HG03103 (cell line): ENCODE data around the gene CARD10.

Experiments used
- ATAC-seq: cut with Tn5 transposase; IDR thresholded peaks from one replicate; pipeline ENCODE4 v1.9.1; 2021; ENCODE audit warnings: low read depth; ENCODE audit not compliant: unreplicated experiment

Gene CARD10

DNA sequence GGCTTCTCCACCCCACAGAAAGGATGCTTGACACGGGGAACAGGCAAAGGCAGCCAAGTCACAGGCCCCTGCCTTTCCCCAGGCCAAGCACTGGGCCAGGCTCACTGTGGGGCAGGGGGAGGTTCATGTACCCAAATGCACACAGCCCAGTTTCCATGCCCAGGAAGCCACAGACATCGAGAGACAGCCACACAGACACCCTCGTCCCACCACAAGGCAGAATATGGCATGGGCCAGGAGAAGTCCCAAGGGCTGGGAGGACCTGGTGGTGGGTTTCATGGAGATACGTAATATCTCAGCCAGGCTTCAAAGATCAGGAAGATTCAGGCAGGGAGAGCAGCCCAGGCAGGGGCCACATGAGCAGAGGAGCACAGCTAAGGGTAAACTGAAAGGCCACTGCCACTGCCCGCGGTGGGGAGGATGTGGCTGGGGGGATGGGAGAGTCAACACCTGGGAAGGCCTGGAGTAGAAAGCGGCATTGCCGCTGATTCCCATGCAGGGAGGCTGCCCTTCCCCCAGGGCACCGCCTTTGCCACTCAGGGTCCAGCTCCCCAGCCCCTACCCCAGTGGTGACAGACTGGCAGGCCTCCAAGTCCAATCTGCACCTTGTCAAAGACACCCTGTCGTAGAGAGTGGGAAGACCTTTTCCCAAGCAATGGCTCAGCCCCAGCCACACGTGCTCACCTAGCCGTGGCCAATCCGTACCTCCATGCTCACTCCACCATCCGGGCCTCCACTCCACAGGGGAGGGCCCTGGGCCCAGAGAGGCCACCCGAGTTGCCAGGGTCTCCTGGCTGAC is 30.7 kb downstream of the CARD10 start:
- ATAC-seq, result no peak

DNA sequence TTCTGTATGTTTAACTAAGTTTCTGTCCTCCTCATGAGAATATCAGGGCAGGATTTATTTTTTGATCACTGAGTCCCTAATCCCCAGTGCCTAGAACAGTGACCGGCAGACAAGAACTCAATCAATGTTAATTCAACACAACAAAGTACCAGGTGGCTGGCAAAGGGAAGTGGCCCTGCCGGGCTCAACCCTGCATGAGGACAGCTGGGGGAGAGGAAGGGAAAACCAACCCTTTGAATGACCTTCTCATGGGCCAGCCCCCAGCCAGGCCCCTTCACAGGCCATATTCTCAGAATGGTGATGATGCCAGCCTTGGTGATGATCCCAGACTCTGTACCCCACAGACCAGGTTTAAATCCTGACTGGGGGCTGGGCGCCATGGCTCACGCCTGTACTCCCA is 31.6 kb downstream of the CARD10 start:
- no peak for ATAC-seq

DNA sequence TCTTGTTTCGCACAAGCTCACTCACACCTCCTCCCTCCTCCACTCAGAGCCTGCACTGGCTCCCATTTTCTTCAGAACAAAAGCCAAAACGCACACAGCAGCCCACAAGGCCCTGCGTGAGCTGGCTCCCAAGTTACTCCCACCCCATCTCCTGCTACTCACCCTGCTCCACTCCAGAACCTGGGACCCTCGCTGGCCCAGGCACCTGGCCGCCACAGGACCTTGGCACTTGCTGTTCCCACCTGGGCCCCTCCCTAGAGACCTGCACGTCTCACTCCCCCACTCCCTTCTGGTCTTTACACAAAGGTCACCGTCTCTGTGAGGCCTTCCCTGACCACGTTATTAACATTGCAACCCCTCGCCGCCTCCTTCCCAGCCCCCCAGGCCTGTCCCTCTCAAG is 32.1 kb downstream of the CARD10 start:
- ATAC-seq, result no peak

DNA sequence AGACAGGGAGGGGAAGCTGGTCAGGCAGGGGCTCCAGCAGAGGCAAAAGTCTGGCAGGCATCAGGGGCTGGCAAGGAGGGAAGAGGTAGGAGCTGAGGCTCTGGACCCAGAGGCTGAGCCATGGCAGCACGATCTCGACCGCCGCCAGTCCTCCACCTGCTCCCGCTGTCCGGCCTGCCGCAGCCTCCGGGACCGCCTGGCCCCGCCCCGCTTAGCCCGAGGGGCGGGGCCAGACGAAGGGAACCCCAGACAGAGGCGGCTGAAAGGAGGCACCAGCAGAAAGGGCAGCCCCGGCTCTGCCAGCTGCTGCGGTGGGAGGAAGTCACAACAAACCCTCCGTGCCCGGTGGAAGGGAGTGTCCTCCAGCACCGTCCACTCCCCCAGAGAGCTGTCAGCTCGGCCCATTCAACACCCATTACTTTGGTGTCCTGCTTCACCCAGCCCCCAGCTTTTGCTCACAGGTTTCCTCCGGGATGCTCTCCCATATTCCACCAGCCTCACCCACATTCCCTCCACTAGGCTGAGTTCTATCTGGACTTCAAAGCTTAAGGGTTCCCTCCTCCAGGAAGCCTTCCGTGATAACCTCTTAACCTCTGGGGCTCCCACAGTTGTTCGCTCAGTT is 32.9 kb downstream of the CARD10 start, which contains the start of gene MFNG:
MFNG (minus strand) TSS at position 161 of the 622 bp plus-strand sequence. CDS start 207 bp downstream, outside the sequence.
- no peak for ATAC-seq

DNA sequence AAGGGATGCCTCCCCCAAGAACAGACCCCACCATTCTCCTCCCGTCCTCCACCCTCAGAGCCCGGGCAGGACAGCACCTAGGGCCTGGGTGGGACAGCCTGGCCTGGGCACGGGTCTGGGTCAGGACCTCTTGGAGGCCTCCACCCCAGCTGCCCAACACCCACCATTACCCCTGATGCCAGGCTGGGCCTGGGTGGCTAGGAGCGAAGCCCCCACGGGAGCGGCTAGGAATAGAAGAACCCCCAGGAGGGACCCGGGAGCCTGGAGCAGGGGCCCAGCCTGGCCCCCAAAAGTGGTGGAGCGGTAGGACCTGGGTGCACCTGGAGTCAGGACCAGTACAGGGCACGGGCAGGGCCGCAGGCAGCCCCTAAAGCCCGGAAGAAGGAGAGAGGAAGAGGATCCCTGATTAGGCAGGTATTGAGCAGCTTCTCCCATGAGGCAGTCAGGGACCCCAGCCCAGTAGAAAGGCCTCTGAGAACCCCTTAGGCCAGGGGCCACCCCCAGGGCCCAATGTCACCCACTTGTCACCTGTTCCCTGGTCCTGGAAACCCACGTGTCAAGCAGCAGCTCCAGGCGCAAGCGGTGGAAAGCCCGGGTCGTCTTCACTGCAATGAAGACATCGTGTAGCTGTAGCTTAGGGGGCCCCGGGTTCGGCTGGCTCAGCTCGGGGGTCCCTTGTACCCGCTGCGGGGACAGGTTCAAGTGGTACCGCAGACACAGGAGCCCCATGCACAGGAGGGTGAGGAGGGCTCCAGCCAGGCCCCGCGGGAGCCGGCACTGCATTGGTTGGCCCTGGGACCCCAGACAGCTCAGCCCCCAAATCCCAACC is 33.6 kb downstream of the CARD10 start:
- no peak for ATAC-seq

DNA sequence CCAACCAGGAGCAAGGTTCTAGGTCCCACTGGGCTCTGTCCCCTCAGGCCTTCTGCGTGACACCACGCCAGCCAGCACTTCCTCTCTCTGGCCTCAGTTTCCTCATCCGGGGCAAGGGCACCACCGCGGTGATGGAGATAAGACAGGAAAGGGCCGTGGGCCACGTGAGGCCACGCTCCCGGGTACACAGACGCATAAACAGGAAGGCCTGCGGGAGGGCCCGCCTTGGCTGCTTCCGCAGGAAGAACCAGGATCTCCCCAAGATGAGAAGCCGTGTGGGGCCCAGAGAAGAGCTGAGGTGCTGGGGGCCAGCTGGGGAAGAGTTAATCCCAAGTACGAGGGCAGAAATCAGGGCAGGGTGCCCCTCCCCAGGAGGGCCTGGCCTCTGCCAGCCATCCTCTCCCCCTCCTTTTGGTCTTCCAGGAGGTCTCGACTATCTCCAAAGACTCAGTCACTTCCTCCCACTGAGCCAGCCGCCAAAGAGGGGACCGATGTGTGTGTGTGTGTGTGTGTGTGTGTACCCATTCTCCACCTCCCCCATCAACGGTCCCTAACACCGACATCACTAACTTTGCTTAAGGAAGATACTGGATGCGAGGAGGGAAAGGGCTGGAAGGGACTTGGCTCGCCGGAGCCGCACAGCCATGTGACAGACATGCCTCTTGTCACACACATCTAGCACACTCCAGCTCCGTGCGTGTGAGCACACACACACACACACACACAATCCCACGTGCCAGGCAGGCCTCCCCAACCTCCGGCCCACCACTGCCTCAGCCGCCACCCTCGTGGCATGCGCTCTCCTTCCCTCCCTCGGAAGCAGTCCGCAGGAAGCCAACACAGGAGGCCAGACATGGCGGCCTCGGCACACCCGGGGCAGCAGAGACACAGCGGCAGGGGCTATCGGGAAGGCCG is 34.5 kb downstream of the CARD10 start:
- no peak for ATAC-seq

DNA sequence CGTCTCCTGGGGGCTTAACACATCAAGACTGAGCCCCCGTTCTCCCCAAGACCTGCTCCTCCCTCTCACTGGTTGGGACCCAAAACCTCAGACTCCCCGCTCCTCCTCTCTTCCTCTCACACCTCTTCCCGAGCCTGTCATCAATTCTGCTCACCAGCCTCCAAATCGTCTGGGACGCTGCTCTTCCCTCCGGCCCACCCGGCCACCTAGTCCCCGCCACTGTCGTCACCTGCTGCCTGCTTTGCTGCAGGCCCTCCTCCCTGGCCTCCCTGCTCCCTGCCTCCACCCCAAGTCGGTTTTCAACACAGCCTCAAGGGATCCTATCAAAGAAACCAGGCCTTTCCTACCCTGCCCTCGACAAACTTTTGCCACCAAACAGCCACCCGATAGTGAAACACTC is 36.2 kb downstream of the CARD10 start:
- ATAC-seq, result no peak

DNA sequence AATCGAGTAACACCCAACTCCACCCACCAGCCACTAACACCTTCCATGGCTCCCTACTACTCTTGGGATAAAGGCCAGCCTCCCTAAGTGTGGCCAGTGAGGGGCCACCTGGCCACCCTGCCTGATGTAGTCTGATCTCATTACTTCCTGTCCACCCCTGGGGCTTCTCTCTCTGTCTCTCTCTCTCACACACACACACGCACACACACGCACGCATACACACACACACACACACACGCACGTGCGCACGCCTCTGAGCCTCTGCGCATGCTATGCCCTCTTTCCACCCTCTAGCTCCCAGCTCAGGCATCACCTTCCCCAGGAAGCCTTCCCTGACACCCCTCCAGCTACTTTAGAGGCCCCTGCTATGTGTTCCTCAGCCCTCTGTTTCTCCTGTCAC is 37.0 kb downstream of the CARD10 start:
- no peak for ATAC-seq

DNA sequence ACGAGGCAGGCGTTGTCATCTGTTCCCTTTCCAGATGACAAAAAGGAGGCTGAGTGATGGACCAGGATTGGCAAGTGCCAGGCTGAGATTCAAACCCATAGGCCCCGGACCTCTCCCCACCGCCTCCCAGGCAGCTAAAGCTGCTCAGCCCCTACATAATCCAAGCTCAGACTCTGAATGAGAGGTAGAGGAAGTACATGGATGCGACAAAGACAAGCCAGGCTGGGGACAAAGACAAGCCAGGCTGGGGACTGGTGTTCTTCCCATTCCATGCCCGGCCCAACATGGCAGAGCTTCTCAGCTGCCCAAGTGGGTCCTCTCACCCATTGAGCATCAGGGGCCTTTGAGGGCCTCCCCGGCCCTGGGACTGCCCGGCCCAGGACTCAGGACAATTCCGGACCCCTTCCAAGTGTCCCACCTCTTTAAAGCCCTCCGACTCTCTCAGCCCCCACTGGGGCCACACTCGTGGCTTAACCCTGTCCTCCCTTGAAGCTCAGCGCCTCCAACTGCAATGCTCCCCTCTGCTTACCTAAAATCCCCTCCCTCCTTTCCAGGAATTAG is 37.8 kb downstream of the CARD10 start:
- no peak for ATAC-seq

DNA sequence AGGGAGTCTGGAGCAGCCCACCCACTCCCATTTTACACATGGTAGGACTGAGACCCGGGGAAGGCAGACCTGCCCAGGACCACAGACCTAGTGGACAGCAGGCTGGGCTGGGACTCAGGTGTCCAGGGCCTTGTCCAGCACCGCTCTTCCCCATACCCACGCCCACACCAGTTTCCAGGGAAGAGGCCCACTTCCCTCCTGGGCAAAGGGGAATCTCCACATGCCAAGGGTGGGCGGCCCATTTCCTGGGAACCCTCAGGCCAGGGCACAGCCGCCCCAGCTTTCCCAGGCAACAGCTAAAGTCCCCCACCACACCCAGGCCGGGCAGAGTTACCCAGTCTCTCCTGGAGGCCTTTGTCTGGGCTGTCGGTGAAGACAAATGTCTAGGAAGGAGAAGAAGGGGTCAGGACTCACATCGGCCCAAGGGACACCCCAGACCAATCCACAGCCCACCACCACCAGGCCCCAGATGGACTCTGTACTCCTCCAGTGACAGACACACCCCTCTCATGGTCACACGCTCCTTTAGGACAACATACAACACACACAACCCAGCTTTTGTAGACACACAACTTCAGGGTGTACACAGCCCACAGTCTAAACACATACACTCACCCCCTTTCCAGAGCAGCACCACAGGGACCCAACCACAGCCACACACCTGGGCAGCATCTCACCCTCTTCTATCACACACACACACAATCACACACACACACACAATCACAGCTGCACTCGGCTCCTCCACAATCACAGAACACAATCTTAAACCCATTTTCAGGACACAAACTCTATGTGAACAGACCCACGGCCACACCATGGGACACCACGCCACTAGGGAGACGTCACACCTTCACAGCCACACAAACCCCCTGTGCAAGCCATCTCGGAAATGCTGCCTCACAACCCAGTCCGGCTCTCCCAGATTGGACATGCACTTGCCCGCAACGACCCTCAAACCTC is 38.5 kb downstream of the CARD10 start:
- ATAC-seq, result no peak

DNA sequence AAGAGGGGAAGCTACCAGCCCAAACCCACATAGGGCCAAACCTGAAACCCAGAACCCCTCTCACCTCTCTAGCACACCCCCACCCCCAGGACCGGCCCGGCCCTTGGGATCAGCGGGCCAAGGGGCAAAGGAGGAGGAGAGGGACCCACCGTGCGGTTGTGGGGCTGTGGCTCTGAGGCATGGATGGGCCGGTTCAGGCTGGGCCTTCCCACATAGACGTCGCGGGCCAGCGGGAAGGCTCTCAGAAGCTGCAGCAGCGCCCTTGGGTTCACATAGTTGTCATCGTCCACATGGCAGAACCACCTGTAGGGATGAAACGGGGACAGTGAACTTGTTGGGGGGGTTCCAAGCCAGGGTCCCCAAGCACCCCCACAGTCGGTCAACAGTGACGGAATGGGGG is 40.0 kb downstream of the CARD10 start:
- no peak for ATAC-seq

DNA sequence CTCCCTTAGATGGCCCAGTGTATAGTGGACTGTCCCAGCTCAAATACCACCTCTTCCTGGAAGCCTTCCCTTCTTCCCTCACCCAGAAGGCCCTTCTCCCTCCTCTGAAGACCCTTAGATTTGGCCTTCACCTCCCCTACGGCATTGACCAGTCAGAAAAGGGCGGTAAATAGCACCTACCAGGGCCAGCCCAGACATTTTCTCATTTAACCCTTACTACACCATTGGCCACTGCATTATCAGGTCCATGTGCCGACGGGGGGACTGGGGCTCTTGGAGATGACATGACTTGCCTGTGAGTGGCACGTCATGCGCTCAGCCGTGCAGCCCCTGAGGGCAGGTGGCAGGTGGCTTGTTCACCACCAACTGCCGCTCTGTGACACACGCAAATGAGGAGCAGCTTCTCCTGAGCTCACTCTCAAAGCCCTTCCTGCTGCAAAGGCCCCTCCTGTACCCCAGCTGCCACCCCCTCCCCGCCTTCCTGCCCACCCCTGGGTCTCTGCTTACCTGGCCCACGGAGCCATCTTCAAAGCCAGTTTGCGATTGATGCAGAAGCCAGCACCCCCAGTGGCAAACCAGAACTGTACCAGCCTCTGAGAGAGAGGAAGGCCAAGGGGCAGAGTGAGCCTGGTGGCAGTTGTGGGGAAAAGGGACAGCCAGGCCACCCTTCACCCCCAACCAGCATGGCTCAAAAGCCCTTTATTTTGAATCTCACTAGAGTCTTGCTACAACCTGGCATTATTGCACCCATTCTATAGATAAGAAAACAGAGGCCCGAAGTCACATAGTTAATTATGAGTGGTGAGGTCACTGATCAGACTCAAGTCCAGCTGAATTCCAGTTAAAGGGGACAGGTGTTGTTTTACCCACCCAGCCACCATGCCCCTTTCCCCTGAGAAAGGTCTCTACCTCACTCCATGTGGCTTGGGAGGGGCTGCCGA is 42.6 kb downstream of the CARD10 start:
- ATAC-seq, result no peak

DNA sequence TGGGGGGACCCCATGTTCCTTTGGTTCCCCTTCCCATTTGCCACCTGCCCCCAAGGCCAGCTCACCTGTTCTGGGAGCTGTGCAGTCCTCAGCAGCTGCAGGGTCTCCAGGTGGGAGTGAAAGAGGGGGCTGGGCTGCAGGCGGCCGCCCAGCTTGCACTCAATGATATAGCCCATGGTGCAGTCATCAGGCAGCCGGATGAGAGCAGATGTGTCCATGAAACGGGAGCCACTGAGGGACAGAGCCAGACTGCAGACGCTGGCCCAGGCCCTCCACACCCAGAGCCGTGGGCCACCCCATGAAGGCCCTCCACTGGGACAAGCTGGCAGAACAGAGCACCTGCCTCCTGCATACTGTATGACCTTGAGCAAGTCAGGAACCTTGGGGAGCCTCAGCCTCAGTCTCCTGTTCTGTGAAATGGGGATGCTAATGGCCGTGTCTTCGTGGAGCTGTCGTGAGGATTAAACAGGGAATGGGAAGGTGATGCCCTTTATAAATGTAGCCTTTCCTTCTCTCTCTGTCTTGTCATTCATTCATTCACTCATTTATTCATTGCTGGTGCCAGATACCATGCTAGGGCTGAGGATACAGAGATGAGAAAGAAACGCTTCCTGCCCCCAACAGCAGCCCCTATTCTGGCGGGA is 44.6 kb downstream of the CARD10 start:
- ATAC-seq, result no peak

DNA sequence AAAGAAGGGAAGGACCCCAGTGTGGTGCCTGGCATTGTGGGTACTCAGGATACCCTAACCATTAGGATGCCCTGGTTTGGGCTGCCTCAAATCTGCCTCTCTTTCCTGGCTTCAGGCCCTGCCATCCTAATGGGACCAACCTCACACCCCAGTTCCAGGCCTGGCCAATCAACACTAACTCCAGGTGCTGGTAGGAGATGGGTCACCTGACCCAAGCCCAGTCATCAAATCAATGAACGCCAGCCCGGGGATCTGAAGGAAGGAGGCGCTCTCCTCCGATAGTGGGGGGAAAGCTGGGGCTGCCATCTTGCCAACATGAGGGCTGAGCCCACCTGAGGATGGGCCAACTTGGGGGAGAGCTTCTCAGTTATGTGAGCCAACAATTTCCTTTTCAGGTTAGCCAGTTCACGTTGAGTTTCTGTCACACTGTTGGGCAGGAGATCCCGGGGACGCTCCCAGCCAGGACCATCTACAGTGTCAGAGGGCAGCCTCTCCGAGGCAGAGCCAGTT is 45.7 kb downstream of the CARD10 start:
- ATAC-seq, result no peak

DNA sequence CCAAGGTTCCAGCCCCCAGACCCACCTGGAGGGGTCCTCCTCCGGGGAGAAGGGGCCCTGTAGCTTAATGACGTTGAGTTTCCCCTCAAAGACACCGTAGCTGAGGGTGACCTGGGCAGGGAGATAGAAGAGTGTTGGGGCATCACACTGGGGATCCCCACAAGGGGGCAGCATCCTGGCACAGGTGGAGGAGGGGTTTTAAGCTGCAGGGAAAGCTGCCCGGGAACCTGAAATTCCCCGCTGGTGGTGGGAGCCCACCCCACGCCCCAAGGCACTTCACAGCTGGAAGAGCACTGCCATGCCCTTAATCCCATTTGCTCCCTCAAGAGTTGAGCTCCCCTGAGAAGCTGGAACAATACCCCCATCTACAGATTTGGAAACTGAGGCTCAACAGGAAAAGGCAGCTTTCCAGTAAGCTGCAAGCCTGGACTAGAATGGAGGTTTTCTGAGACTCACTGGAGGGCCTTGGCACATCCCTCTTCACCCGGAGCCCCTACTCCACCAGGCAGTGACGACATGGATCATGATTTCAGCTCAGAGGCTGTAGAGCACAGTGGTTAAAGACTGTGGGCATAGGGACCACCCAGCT is 46.7 kb downstream of the CARD10 start:
- ATAC-seq, result no peak

DNA sequence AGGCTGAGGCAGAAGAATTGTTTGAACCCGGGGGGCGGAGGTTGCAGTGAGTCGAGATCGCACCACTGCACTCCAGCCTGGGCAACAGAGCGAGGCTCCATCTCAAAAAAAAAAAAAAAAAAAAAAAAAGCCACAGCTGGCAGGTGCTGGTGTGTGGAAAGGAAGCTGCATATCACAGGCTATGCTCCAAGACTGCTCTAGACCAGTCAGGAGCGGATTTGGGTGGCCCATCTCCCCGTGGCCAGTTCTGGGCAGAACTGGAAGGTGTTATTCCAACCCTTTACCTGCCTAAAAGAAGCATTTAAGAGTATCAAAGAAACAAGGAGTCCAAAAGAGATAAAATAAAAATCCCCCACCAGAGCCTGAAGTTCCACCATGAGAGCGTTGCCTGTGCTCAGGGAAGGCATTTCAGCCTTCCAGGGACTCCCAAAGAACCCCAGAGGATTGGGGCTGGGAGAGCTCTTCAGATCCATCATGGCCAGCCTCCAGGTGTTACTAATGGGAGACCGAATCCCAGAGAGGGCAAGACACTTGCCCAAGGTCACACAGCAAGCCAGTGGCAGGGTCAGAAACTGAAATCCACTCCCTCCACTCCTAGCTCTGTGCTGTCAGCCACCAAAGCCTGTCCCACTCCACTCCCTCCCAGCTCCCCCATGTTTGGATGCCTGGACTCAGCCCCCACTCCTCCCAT is 47.3 kb downstream of the CARD10 start:
- no peak for ATAC-seq
